GM23338 (cell line): ENCODE measurements around the gene TTC8.

Source experiments
- CREB1 ChIP-seq: fragments of 250-450 bp; sonication (Bioruptor Pico); IDR thresholded peaks from 2 replicates; pipeline ENCODE4 v1.5.0; 2020; ENCODE audit warnings: low read depth, mild to moderate bottlenecking, moderate library complexity
- CTCF ChIP-seq, 2 experiments: fragments of 200-600 bp in 1 of 2; sonication (generic) in 1 of 2; conservative IDR thresholded peaks; 2 replicates each; pipeline versions ENCODE4 v1.5.1 to v1.6.1; 2016 to 2017; ENCODE audit warnings: antibody characterized with exemption in 2 of 2, low read depth in 2 of 2, mild to moderate bottlenecking in 2 of 2, moderate library complexity in 1 of 2
- EZH2 ChIP-seq: fragments of 200-600 bp; sonication (generic); IDR thresholded peaks from one replicate; pipeline ENCODE4 v1.8.0; 2017; ENCODE audit warnings: antibody characterized with exemption, mild to moderate bottlenecking, low read depth; ENCODE audit not compliant: unreplicated experiment
- EZH2phosphoT487 ChIP-seq: fragments of 200-600 bp; sonication (generic); IDR thresholded peaks from one replicate; pipeline ENCODE4 v1.8.1; 2018; ENCODE audit warnings: antibody characterized with exemption; ENCODE audit not compliant: unreplicated experiment
- JUNB ChIP-seq: IDR thresholded peaks from one replicate; pipeline ENCODE4 v1.6.1; 2016; ENCODE audit warnings: antibody characterized with exemption; ENCODE audit not compliant: unreplicated experiment
- NANOG ChIP-seq: IDR thresholded peaks from 2 replicates; pipeline ENCODE4 v1.6.1; 2016; ENCODE audit warnings: antibody characterized with exemption, borderline replicate concordance
- POLR2AphosphoS5 ChIP-seq: IDR thresholded peaks from 2 replicates; pipeline ENCODE4 v1.6.1; 2016; ENCODE audit warnings: antibody characterized with exemption, low read depth
- REST ChIP-seq: IDR thresholded peaks from one replicate; pipeline ENCODE4 v1.6.1; 2018; ENCODE audit warnings: antibody characterized with exemption; ENCODE audit not compliant: unreplicated experiment
- ZNF114 ChIP-seq: fragments of 250-450 bp; sonication (Bioruptor Pico); IDR thresholded peaks from 2 replicates; pipeline ENCODE4 v1.5.0; 2020; ENCODE audit warnings: mild to moderate bottlenecking, moderate library complexity
- TF ChIP-seq, protein P1 (sequence below): fragments of 250-450 bp; sonication (Bioruptor Pico); IDR thresholded peaks from 2 replicates; pipeline ENCODE4 v1.5.0; 2020; ENCODE audit warnings: mild to moderate bottlenecking, moderate library complexity

GRCh38 chr14:88775532-88775931 lies 48.9 kb upstream of the TTC8 start:
- TF ChIP-seq EZH2 (no peak), POLR2AphosphoS5 (no peak), CTCF (conservative IDR thresholded peaks at IDR 0.05; ENCODE audit: low read depth in 2 of 2) (no peak), EZH2phosphoT487 (no peak), JUNB (no peak), REST (no peak), CREB1 (CRISPR knock-in tag) (no peak), ZNF114 (CRISPR knock-in tag) (no peak), NANOG (no peak)
- TF ChIP-seq, protein P1, sequence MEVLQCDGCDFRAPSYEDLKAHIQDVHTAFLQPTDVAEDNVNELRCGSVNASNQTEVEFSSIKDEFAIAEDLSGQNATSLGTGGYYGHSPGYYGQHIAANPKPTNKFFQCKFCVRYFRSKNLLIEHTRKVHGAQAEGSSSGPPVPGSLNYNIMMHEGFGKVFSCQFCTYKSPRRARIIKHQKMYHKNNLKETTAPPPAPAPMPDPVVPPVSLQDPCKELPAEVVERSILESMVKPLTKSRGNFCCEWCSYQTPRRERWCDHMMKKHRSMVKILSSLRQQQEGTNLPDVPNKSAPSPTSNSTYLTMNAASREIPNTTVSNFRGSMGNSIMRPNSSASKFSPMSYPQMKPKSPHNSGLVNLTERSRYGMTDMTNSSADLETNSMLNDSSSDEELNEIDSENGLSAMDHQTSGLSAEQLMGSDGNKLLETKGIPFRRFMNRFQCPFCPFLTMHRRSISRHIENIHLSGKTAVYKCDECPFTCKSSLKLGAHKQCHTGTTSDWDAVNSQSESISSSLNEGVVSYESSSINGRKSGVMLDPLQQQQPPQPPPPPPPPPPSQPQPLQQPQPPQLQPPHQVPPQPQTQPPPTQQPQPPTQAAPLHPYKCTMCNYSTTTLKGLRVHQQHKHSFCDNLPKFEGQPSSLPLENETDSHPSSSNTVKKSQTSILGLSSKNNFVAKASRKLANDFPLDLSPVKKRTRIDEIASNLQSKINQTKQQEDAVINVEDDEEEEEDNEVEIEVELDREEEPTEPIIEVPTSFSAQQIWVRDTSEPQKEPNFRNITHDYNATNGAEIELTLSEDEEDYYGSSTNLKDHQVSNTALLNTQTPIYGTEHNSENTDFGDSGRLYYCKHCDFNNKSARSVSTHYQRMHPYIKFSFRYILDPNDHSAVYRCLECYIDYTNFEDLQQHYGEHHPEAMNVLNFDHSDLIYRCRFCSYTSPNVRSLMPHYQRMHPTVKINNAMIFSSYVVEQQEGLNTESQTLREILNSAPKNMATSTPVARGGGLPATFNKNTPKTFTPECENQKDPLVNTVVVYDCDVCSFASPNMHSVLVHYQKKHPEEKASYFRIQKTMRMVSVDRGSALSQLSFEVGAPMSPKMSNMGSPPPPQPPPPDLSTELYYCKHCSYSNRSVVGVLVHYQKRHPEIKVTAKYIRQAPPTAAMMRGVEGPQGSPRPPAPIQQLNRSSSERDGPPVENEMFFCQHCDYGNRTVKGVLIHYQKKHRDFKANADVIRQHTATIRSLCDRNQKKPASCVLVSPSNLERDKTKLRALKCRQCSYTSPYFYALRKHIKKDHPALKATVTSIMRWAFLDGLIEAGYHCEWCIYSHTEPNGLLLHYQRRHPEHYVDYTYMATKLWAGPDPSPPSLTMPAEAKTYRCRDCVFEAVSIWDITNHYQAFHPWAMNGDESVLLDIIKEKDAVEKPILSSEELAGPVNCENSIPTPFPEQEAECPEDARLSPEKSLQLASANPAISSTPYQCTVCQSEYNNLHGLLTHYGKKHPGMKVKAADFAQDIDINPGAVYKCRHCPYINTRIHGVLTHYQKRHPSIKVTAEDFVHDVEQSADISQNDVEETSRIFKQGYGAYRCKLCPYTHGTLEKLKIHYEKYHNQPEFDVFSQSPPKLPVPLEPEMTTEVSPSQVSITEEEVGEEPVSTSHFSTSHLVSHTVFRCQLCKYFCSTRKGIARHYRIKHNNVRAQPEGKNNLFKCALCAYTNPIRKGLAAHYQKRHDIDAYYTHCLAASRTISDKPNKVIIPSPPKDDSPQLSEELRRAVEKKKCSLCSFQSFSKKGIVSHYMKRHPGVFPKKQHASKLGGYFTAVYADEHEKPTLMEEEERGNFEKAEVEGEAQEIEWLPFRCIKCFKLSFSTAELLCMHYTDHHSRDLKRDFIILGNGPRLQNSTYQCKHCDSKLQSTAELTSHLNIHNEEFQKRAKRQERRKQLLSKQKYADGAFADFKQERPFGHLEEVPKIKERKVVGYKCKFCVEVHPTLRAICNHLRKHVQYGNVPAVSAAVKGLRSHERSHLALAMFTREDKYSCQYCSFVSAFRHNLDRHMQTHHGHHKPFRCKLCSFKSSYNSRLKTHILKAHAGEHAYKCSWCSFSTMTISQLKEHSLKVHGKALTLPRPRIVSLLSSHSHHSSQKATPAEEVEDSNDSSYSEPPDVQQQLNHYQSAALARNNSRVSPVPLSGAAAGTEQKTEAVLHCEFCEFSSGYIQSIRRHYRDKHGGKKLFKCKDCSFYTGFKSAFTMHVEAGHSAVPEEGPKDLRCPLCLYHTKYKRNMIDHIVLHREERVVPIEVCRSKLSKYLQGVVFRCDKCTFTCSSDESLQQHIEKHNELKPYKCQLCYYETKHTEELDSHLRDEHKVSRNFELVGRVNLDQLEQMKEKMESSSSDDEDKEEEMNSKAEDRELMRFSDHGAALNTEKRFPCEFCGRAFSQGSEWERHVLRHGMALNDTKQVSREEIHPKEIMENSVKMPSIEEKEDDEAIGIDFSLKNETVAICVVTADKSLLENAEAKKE (CRISPR knock-in tag), result no peak
